Liver (tissue), 3 donors: ENCODE results near the gene EIF3F.

ENCODE experiments used
- EGR1 ChIP-seq, 2 donors: IDR thresholded peaks; 2 replicates each; pipeline ENCODE4 v1.6.1; 2016 to 2018; ENCODE audit warnings: antibody characterized with exemption in 2 of 2, low read depth in 2 of 2
- FOXA1 ChIP-seq: IDR thresholded peaks from 2 replicates; pipeline ENCODE4 v1.6.1; 2016; ENCODE audit warnings: antibody characterized with exemption
- GABPA ChIP-seq, 2 donors: IDR thresholded peaks in 1 of 2; conservative IDR thresholded peaks in 1 of 2; 2 replicates each; pipeline ENCODE4 v1.6.1; 2016; ENCODE audit warnings: antibody characterized with exemption in 2 of 2, mild to moderate bottlenecking in 1 of 2, moderate library complexity in 1 of 2
- JUND ChIP-seq, 2 donors: IDR thresholded peaks; 2 replicates each; pipeline ENCODE4 v1.6.1; 2016; ENCODE audit warnings: antibody characterized with exemption in 2 of 2
- NR2F2 ChIP-seq: IDR thresholded peaks from 2 replicates; pipeline ENCODE4 v1.6.1; 2016; ENCODE audit warnings: antibody characterized with exemption
- RAD21 ChIP-seq, 2 donors: IDR thresholded peaks; 2 replicates each; pipeline ENCODE4 v1.6.1; 2016; ENCODE audit warnings: antibody characterized with exemption in 2 of 2, mild to moderate bottlenecking in 2 of 2
- SP1 ChIP-seq: IDR thresholded peaks from 2 replicates; pipeline ENCODE4 v1.6.1; 2018; ENCODE audit warnings: antibody characterized with exemption, mild to moderate bottlenecking
- TAF1 ChIP-seq: conservative IDR thresholded peaks from 2 replicates; pipeline ENCODE4 v1.6.1; 2016; ENCODE audit warnings: antibody characterized with exemption, mild to moderate bottlenecking
- TF ChIP-seq, protein P1 (sequence below): fragments of 150-350 bp; IDR thresholded peaks from 2 replicates; pipeline ENCODE4 v1.5.1; 2017; ENCODE audit warnings: improper control_type of control experiment, low read depth, low read length; ENCODE audit not compliant: missing input control
- TF ChIP-seq, protein P2 (sequence below): IDR thresholded peaks from 2 replicates; pipeline ENCODE4 v1.6.1; 2016; ENCODE audit warnings: antibody characterized with exemption
- TF ChIP-seq, protein P3 (sequence below): IDR thresholded peaks from 2 replicates; pipeline ENCODE4 v1.6.1; 2016; ENCODE audit warnings: antibody characterized with exemption, mild to moderate bottlenecking
- TF ChIP-seq, protein P4 (sequence below): IDR thresholded peaks from 2 replicates; pipeline ENCODE4 v1.6.1; 2016; ENCODE audit warnings: antibody characterized with exemption
- TF ChIP-seq, protein P5 (sequence below): IDR thresholded peaks from 2 replicates; pipeline ENCODE4 v1.6.1; 2016; ENCODE audit warnings: antibody characterized with exemption
- donor health status: healthy.
- donor health status: healthy.

DNA sequence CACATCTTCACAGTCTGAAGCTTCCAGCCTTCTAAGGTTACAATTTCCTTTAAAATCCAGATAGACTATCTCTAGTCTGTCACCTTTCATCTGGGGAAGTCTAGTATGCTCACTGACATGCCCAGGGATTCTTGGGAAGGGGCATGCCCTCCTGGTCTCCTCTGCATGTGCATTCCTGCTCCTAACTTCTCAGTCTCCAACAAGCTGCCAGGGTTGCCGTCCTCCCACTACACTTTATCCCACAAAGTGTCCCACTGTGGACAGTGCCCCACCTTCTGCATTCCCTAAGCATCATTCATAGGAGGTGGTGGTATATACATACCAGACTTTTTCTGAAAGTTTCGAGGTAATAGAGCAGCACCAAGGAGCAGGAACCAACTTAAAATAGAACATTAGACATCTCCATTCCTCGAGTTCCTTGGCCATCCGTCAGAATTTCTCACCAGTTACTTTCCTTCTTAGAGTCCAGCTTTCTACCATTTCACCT lies 28.7 kb downstream of the EIF3F start:
- TF ChIP-seq, protein P1, sequence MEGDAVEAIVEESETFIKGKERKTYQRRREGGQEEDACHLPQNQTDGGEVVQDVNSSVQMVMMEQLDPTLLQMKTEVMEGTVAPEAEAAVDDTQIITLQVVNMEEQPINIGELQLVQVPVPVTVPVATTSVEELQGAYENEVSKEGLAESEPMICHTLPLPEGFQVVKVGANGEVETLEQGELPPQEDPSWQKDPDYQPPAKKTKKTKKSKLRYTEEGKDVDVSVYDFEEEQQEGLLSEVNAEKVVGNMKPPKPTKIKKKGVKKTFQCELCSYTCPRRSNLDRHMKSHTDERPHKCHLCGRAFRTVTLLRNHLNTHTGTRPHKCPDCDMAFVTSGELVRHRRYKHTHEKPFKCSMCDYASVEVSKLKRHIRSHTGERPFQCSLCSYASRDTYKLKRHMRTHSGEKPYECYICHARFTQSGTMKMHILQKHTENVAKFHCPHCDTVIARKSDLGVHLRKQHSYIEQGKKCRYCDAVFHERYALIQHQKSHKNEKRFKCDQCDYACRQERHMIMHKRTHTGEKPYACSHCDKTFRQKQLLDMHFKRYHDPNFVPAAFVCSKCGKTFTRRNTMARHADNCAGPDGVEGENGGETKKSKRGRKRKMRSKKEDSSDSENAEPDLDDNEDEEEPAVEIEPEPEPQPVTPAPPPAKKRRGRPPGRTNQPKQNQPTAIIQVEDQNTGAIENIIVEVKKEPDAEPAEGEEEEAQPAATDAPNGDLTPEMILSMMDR: no peak
- TF ChIP-seq, protein P2, sequence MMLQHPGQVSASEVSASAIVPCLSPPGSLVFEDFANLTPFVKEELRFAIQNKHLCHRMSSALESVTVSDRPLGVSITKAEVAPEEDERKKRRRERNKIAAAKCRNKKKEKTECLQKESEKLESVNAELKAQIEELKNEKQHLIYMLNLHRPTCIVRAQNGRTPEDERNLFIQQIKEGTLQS: no peak
- TF ChIP-seq TAF1: no peak
- TF ChIP-seq SP1: no peak
- no peak for TF ChIP-seq JUND (IDR thresholded peaks at IDR 0.05)
- TF ChIP-seq, protein P3, sequence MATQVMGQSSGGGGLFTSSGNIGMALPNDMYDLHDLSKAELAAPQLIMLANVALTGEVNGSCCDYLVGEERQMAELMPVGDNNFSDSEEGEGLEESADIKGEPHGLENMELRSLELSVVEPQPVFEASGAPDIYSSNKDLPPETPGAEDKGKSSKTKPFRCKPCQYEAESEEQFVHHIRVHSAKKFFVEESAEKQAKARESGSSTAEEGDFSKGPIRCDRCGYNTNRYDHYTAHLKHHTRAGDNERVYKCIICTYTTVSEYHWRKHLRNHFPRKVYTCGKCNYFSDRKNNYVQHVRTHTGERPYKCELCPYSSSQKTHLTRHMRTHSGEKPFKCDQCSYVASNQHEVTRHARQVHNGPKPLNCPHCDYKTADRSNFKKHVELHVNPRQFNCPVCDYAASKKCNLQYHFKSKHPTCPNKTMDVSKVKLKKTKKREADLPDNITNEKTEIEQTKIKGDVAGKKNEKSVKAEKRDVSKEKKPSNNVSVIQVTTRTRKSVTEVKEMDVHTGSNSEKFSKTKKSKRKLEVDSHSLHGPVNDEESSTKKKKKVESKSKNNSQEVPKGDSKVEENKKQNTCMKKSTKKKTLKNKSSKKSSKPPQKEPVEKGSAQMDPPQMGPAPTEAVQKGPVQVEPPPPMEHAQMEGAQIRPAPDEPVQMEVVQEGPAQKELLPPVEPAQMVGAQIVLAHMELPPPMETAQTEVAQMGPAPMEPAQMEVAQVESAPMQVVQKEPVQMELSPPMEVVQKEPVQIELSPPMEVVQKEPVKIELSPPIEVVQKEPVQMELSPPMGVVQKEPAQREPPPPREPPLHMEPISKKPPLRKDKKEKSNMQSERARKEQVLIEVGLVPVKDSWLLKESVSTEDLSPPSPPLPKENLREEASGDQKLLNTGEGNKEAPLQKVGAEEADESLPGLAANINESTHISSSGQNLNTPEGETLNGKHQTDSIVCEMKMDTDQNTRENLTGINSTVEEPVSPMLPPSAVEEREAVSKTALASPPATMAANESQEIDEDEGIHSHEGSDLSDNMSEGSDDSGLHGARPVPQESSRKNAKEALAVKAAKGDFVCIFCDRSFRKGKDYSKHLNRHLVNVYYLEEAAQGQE: no peak
- TF ChIP-seq, protein P4, sequence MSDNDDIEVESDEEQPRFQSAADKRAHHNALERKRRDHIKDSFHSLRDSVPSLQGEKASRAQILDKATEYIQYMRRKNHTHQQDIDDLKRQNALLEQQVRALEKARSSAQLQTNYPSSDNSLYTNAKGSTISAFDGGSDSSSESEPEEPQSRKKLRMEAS: no peak
- TF ChIP-seq GABPA (IDR thresholded peaks at IDR 0.05 in 1 of 2, conservative IDR thresholded peaks at IDR 0.05 in 1 of 2): no peak
- no peak for TF ChIP-seq RAD21 (IDR thresholded peaks at IDR 0.05)
- no peak for TF ChIP-seq FOXA1
- TF ChIP-seq, protein P5, sequence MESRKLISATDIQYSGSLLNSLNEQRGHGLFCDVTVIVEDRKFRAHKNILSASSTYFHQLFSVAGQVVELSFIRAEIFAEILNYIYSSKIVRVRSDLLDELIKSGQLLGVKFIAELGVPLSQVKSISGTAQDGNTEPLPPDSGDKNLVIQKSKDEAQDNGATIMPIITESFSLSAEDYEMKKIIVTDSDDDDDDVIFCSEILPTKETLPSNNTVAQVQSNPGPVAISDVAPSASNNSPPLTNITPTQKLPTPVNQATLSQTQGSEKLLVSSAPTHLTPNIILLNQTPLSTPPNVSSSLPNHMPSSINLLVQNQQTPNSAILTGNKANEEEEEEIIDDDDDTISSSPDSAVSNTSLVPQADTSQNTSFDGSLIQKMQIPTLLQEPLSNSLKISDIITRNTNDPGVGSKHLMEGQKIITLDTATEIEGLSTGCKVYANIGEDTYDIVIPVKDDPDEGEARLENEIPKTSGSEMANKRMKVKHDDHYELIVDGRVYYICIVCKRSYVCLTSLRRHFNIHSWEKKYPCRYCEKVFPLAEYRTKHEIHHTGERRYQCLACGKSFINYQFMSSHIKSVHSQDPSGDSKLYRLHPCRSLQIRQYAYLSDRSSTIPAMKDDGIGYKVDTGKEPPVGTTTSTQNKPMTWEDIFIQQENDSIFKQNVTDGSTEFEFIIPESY: no peak
- no peak for TF ChIP-seq NR2F2
- no peak for TF ChIP-seq EGR1 (IDR thresholded peaks at IDR 0.05; ENCODE audit: low read depth in 2 of 2)
